Bone marrow (tissue), 2 donors: ENCODE measurements around the gene TBX18.

ENCODE experiments used
- DNase-seq, 2 donors: peaks; one replicate each; lab custom pipeline; 2025; lab: John Stamatoyannopoulos, UW

TBX18 gene

DNA sequence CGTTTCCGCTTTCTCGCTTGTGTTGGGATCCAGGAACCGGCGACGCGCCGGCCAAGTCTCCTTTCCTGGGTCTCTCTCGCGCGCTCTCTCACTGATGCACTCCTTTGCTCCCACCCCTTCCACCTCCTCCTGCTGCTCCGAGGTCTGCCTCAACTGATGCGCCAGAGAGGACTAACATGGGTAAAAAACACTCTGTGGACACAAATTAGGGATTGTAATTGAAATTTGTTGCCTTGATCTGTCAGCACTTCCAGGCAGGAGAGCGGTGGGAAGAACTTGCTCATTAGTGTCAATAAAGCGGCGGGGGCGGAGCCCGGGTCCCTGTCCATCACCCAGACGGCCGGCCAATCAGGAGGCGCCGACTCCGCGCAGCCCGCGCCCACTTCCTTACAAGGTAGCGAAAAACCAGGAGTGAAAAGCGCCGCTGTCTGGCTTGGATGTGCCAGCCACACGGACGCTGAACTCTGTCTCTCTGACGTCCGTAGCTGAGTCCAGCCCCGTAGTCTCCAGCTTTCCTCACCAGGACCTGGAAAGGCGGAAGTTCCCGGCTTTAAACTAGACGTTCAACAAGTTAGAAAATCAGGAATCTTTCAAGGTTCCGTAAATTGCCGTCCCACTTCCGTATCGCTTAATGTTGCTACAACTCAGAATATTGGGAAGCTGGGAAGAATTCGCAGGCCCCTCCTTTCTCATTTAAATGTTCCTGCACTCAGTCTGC lies at the start of gene TBX18:
TSS of gene TBX18 (minus strand) at position 267 of the 718 bp plus-strand sequence. CDS start 417 bp downstream, outside the sequence.
- no peak for DNase-seq

DNA sequence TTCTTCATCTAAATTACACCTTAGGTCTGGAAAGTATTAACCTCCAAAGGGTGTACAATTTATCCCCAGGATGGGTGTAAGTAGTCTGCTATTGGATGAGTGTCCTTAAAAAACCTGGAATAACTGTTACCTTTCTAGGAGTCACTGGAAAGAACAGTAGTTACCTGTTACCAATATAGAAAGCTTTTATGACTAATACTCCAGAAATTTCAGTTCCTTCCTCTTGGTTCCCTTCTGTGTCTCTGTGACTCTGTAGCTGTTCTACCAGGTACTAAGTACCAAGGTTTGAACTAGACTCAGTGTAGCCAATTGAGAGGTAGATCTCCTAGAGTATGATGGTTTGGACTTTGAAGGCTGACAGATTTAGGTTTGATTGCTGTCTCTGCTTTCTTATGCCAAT lies 47.0 kb upstream of the TBX18 start:
- DNase-seq, result no peak

DNA sequence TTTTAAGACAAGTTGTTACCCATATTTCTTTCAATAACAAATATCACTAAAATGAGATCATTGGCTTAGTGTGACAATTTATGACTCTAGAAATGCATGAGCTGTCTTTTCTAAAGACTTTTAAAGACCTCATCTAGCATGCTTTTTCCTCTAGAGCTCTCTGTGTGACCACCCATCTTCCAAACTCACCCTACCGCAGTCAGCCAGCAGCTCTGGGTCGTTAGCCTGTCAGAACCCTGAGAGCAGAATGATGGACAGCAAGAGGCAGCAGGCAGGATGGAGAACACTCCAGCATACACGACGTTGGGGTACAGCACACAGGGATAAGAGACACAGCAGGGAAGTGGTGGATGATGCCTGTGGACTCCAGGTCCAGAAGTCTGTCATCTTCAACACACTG lies 45.1 kb upstream of the TBX18 start:
- no peak for DNase-seq

DNA sequence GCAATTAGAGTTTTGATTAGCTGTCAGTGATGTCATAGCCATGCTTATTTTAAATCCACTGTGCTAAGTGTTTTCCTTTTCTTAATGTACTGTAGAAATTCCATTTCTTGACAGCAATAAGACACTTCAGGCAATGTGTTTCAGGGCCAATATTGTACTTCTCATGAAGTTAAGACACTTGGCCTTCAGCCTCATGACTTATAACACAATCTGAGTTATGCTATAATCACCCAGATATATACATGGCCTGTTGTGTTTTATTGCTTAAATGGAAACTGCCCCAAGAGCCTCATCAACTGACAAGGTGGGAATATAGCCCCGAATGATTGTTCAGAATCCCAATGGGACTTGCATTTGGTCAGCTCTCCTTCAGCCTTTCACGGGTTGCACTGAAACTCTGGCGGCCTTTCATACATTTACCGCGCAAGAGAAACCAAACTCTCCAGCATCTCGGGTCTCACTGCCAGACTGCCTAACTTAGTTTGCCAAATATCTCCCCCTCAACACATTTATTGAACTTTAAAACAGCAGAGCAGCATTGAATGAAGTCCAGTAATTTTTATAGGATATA lies 44.2 kb upstream of the TBX18 start:
- no peak for DNase-seq

DNA sequence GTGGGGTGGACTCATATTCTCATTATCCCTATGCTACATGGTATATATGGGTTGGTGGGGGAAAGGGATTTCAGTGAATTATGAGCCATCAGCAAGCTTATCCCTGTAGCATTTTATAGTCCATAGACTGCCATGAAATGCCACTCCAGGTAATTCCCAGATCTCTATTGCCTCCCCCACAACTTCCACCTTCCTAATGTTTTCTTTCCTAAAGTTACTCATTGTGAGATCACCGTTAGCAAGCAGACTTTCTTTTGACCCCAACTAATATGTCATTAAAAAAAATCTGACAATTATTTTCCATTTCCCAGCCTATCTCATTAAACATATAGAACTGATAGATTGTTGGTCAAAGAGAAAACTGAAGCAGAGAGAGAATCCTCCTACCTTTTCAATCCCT lies 40.7 kb upstream of the TBX18 start:
- DNase-seq, result no peak

DNA sequence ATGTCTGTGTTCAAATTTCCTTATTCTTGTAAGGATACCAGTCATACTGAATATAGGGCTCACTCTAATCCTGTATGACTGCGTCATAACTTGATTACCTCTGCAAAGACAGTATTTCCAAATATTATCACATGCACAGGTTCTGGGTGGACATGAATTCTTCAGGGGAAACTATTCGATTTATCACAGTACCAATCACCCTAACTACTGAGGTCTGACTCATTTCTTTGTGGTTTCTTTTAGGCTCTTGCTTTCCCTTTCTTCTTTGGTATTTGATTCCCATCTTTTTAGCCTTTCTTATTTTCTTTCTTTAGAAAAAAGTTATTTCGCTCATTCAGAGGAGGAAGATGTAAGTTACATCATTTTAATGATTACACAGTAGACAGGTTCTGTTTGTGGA lies 40.3 kb upstream of the TBX18 start:
- DNase-seq, result no peak

DNA sequence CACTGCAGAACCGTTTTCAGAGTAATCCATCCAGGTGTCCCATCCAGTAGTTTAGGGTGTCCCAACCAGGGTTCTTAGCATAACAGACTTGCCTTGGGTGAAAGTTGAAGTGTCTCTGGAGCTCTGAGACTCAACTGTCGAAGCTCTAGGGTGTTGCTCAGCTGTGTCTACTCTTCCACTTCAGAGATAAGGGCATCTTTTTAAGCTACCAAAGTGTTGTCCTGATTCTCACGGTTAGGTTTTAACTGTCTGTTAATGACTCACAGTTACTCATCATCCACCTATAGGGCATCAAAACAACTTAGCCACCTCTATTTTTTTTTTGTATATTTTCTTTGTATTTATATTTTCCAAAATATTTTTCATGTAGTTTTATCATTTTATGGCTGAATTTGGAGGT lies 36.9 kb upstream of the TBX18 start:
- no peak for DNase-seq

DNA sequence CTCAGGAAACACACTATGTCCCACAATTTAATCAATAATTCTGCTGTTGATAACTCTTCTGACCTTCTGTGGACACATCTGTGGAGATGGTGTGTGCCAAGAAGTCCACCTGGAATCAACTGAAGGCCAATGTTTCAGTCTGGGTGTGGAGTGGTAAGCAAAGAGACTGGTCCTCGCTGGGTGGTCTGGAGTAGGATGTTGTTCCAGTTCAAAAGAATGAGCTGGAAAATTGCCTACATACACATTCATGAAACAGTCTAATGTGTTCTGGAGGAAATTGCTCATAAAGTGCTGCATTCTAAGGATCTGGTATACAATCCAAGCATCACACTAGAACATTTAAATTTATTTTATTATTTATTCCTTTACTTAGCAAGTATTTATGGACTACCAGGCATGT lies 33.9 kb upstream of the TBX18 start:
- DNase-seq, result no peak

DNA sequence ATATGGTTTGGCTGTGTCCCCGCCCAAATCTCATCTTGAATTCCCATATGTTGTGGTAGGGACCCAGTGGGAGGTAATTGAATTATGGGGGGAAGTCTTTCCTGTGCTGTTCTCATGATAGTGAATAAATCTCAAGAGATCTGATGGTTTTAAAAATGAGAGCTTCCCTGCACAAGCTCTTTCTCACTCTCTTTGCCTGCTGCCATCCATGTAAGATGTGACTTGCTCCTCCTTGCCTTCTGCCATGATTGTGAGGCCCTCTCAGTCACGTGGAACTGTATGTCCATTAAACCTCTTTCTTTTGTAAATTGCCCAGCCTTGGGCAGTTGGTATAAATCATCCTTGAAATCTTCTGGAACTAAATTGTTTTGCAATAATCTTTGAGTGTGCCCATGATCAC lies 31.9 kb upstream of the TBX18 start:
- no peak for DNase-seq

DNA sequence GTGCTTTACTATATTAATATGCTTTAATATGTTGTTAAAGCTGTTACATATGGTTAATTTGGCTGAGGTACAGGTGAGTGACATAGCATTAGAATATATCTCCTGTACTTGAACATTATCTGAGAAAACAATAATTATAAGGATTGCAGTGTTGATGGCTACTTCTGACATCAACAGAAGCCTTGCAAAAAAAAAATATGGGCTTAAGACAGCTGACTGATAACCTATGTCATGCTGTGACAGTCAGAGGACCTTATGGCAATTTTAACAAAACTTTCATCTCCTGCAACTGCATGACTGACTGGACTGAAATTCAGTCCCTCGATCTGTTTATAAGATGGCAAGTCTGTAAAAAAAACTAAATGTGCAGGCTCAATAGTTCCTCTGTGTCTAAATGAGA lies 27.5 kb upstream of the TBX18 start:
- DNase-seq, result no peak

DNA sequence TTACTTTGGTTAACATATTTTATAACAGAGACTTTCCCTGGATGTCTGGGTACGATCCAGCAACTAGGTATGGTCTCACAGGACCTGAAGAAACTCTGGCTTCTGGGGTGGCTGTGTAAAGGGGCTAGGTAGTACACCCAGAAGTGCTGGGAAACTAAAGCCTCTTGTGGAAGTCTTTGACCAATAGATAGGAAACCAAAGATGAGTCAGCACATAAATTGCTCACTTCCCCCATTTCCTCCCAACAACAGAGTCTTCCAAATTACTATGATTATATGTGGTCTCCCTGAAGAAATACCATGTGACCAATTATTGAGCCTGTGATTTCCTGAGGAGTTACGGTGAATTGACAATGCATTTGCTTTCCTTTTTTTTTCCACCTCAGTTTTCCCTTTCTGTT lies 26.8 kb upstream of the TBX18 start:
- no peak for DNase-seq

DNA sequence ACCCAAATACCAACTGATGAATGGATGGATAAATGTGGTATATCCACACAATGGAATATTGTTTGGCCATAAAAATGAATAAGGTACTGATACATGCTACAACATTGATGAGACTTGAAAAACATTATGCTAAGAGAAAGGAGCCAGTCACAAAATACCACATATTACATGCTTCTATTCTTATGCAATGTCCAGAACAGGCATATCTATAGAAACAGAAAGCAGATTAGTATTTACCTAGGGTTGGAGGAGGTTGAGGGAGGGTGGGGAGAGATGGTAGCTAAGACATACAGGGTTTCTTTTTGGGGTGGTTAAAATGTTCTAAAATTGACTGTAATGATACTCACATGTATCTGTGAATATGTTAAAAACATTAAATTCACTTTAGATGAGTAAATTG lies 24.8 kb upstream of the TBX18 start:
- no peak for DNase-seq

DNA sequence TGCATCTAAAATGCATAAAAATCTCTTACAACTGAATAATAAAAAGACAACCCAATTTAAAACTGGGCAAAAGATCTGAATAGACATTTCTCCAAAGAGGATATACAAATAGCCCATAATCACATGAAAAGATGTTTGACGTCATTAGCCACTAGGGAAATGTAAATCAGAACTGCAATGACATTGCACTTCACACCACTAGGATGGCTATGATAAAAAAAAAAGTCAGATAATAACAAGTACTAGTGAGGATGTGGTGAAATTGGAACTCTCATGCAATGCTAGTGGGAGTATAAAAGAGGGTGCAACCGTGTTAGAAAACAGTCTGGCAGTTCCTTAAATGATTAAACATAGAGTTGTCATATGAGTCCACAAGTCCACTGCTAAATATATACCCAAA lies 24.3 kb upstream of the TBX18 start:
- DNase-seq, result no peak

DNA sequence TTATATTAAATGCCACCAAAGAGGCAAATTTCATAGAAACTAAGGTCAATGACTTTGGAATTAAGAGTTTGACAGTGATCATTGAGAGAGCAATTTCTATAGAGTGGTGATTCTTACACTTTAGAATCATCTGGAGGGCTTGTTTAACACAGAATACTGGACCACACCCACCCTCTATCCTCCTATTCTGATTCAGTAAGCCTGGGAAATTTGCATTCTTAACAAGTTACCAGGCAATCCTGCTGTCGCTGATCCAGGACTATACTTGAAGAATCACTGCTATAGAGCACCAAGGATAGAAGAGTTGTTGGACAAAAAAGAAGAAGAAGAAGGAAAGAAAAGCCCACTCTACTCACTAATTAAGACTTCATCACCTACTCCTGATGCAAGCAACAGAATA lies 21.3 kb upstream of the TBX18 start:
- DNase-seq, result no peak

DNA sequence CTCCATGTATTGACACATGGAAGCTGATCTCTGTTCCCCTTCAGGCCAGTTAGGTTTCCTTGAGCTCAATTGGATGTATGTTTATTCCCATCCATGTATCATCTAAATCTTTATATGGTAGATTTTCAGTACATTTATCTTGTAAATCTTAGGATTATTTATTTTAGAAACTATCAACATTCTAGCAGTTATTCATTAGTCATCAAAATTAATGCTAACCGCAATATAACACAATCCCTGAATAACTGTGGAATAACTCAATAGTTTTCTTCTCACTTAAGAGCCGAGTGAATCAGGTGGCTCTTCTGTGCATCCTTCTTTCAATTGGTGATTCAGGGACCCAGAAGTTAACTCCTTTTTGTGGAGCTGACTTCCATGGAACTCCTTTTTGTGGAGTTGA lies 15.5 kb upstream of the TBX18 start:
- no peak for DNase-seq

DNA sequence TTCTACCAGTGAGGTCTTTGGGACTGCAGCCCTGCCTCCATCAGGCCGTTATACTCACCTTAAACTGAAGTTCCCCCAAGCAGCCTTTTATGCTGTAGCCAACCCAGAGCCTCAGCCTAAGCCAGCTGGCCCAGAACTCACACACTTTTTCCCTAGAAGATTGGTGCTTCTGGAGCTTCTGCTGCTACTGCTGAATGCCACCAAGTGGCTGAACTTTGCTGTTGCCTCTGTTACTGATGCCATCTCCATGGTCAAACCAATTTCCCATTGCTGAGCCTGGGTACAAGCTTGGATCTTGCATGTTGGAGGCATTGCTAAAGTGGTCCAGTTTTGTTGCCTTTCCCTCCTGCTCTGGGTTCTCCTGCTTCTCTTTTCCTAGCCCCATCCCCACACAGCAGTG lies 15.0 kb upstream of the TBX18 start:
- DNase-seq, result no peak

DNA sequence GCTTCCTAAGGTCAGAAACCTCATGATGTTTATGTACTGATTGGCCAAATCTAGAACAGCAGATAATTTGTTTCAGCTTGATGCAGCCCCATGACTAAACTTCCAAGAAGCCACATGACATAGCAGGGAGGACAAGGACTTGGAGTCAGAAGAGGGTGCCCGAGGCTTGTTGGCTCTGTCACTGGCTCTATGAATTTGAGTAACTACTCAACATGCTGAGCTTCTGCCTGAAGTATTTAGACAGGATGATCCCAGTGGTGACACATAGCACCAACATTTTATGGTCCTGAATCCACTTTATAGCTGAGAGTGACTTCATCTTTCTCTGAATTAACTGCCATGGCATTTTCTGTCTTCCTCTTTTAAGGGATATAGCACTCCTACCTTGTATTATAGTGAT lies 13.5 kb upstream of the TBX18 start:
- no peak for DNase-seq

DNA sequence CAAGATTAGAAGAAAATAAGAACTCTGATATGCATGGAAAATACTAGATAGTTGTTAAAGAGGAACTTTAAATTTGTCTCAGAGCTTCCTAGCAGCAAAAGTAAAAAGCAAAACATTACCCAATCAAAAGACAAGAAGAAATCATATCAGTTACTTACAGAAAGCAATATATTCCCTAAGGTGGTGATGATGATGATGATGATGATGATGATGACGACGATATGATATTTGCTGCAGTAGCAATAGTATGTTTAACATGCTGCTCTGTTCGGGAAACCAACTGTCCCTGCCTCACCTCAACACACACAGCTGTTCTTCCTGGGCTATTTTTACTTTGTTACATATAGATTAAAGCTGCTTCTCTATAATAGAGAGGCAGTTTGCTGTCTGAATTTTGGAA lies 12.0 kb upstream of the TBX18 start:
- DNase-seq, result no peak

DNA sequence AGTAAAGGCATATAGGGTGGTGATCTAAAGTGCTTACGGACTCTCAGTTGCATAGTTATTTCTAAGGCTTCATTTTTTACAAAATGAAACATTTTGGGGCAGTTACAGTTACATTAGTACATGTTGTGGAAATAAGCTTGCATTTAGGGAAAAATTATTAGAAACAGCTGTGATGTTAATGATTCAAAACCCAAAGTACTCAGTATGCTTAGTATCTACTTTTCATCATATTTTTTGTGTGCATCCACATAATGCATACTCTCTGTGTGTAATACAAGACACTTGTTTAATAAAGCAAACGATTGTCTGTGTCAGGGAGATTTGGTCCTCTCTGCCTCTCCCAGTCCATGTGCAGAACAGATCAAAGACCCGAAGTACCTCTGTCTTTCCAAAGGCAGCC lies 11.4 kb upstream of the TBX18 start:
- no peak for DNase-seq

DNA sequence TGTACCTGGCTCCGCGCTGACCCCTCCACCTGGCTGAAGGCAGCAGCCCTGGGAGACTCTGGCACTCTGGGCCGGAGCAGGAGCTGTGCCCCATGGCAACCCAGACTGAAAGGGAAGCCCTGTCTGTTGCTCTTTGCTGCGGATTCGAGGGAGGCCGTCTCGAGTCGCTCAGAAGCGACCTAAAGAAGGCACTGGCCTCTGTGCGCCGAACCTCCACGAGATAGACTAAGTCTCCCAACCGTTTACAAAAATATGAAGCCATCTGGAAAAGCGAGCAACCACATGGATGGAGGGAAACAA lies 10.5 kb upstream of the TBX18 start:
- DNase-seq, result no peak

DNA sequence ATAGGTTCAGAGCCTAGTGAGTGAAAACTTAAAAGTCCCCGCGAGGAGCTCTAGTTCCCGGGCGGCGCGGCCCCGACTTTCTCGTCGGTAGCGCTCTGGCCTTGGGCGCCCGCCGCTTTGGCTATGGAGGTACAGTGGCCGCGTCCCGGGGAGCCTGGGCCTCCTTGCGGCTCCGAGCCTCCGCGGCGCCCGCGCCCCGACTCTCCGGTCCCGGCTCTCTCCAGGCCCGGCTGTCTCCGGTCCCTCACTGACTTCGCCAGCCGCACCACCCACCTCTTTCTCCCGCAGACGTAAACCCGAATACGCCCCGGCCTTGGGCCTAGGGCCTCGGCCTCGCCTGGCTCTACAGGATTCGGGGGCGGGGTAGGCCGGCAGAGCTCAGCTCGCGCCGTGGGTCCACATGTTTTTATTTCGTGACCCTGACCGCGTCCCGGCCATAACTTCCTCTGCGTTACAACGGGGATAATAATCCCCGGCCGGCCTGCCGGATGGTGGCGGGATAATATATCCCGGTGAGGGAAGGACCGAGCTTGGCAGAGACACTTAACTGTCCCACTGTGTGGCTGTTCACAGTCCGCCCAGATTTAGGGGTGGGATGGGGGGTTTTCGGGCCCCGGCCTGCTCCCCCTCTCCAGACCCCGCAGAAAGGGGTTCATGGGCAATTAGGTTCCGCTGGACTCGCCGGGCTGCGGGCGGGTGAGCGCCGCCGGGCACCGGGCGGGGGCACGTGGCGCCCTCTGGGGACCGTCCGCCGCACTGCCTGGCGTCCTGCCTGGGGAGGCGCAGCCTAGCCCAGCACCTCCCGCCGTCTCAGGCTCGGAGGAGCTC lies 10.0 kb upstream of the TBX18 start:
- no peak for DNase-seq

DNA sequence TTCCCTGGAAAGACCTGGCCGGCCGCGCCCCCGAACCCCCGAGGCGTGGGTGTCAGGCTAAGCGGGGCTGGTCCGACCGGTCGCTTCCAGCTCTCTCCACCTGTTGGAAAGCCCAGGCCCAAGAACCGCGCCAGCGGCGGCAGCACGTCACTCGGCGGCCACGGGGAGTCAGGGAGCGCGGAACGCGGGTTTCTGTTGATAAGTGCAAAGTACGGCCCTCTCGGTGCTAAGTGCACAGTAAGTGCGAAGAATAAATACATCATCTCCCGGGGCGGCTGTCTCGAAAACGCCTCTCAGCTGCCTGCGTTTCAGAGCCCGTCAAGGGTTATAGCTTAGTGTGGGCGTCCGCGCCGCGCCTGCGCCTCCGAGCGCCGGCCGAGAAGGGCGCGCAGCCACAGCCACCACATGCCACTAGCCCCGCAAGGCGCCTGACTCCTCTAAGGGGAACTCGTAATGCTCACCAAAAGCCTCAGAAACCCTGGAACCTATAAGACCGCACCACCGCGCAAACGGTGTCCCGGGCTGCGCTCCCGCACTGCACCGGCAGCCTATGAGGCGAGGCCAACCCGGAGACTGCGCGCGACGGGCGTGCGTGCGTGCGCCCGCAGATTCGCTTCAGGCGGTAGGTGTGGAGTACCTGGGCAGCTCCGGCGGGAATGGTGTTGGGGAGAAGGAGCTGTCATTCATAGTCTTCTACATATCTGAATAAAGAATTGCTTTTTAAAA lies 9.2 kb upstream of the TBX18 start:
- DNase-seq, result no peak

DNA sequence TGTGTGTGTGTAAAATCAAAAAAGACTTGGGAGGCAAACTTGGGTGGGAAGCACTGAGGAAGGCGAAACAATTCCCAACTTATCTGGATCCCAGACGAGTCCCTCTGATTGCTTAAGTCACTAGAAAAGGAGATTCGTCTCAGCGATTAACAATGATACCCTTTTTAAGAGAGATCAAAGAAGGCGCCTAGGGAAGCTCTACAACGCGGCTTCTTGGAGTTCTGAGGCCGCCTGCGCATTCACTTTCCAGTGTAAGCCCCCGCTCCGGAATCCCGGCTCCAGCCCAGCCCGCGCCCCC lies 8.7 kb upstream of the TBX18 start:
- DNase-seq, result no peak
